ENCODE results near the gene MICALL2. TPM values are rescaled to one million over a fixed set of nuclear protein-coding genes. Genes with fewer than 3 reads are reported as not detected.

The MICALL2 gene
- total RNA-seq, 4 donors from 2014 or later: 67.6 to 181 (median 97.0) TPM

DNA sequence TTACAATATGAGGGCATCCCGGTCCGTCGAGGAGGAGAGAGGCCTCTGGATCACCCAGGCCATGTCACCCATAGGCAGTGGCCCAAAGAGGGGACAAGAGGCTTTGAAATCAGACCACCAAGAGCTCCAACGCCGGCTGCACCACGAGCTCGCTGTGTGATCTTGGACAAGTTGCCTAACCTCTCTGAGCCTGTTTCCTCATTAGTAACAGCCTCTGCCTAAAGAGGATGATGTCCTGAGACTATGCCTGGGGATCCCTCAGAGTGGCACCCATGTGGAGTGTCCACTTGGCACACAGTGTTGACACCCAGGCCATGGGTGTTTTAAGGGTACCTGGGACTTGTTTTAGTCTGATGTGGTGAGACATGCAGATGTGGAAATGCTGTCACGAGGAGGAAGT is 50.8 kb downstream of the MICALL2 start:
- intact Hi-C loops (cut with DNase I; ENCODE audit: low total_unique reads): no loop called here
- in situ Hi-C loops (cut with MboI; ENCODE audit: low pct_ligation_motif_present in 1 of 4, low pct_unique_long_range_greater_than_20kb in 1 of 4, low sequenced_read_pairs in 3 of 4): no loop called here
- no peaks in the 10 kb centered on the region for H3K9me3 ChIP-seq
- H3K36me3 ChIP-seq: no peaks in the 10 kb centered on the region
- 66 to 69% methylated on average over 3 to 5 of the region's 8 CpGs for WGBS, 2 donors (ENCODE audit: low coverage in 1 of 2)
- DNase-seq: no peak
- TF ChIP-seq POLR2A (IDR thresholded peaks at IDR 0.05): no peak
- H3K4me3 ChIP-seq: no peak overlapping the region
- peaks cover 86% of the 10 kb centered on the region for H3K27me3 ChIP-seq
- H3K27ac ChIP-seq: no peak overlapping the region
- peaks cover 0 to 8% (median 7%) of the 10 kb centered on the region in 4 donors for H3K4me1 ChIP-seq

DNA sequence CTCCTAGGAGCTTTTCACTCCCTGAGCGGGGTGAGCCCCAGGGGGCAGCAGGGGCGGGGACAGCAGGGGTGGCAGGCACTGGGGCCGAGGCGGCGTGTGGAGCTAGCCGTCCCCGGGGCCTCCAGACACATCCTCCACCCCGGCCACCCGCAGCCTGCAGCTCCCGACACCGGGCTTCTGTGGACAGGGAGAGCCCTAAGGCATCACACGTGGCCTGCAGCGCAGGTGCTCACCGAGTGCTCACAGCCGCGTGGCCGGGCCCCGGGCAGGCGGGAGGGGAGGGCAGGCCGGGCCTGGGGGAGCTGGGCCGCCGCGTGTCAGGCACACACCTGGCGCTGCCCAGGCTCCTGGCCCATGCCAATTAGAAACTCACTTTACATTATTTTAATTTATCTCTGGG is 51.4 kb downstream of the MICALL2 start:
- Histone ChIP-seq H3K36me3 (no peaks in the 10 kb centered on the region), H3K4me1 (peaks cover 0 to 7% (median 6%) of the 10 kb centered on the region in 4 donors), H3K27me3 (peaks cover 92% of the 10 kb centered on the region), H3K4me3 (no peak overlapping the region), H3K9me3 (no peaks in the 10 kb centered on the region), H3K27ac (no peak overlapping the region)
- no peak for DNase-seq
- TF ChIP-seq POLR2A (IDR thresholded peaks at IDR 0.05) (no peak), POLR2AphosphoS5 (IDR thresholded peaks at IDR 0.05) (no peak), EP300 (IDR thresholded peaks at IDR 0.05; ENCODE audit: low read depth) (no peak)
- TF ChIP-seq, protein P1, sequence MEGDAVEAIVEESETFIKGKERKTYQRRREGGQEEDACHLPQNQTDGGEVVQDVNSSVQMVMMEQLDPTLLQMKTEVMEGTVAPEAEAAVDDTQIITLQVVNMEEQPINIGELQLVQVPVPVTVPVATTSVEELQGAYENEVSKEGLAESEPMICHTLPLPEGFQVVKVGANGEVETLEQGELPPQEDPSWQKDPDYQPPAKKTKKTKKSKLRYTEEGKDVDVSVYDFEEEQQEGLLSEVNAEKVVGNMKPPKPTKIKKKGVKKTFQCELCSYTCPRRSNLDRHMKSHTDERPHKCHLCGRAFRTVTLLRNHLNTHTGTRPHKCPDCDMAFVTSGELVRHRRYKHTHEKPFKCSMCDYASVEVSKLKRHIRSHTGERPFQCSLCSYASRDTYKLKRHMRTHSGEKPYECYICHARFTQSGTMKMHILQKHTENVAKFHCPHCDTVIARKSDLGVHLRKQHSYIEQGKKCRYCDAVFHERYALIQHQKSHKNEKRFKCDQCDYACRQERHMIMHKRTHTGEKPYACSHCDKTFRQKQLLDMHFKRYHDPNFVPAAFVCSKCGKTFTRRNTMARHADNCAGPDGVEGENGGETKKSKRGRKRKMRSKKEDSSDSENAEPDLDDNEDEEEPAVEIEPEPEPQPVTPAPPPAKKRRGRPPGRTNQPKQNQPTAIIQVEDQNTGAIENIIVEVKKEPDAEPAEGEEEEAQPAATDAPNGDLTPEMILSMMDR (IDR thresholded peaks at IDR 0.05): no peak
- in situ Hi-C loops (cut with MboI; ENCODE audit: low pct_ligation_motif_present in 1 of 4, low pct_unique_long_range_greater_than_20kb in 1 of 4, low sequenced_read_pairs in 3 of 4): no loop called here
- WGBS, 2 donors (ENCODE audit: low coverage in 1 of 2): 70% methylated on average over 24 of the region's 24 CpGs; no CpG with 5 or more reads in 1 of the 2 donors
- intact Hi-C loops (cut with DNase I; ENCODE audit: low total_unique reads): no loop called here

DNA sequence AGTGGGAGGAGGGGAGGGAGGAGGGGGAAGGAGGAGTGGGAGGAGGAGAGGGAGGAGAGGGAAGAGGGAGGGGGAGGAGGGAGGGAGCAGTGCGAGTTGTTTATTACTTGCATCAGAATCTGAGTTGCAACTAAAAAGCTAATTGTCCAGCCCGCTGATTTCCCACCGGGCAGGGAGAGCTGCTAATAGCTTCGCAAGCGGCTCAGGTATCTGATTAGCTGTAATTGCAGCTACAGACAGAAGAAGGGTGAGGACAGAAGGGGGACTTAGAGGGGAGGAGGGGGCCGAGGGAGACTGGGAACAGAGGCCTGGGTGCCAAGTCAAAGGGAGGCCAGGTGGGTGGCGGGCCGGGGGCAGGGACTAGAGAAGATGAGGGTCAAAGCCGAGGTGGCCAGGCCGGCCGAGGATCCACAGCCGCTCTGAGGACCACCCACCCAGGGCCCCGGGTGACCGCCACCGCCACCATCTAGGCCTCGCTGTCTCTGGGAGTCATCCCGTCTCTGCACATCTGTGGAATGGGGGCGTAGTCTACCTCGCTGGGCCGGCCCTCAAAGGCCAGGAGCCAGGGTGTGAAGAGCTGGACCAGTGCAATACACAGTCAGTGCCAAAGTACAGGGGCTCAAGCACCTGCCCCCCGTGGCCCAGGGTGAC is 54.2 kb downstream of the MICALL2 start:
- no peaks in the 10 kb centered on the region for H3K4me1 ChIP-seq
- H3K36me3 ChIP-seq: no peaks in the 10 kb centered on the region
- H3K9me3 ChIP-seq: no peaks in the 10 kb centered on the region
- H3K4me3 ChIP-seq: no peak overlapping the region
- no peak overlapping the region for H3K27ac ChIP-seq
- in situ Hi-C loops (cut with MboI; ENCODE audit: low pct_ligation_motif_present in 1 of 4, low pct_unique_long_range_greater_than_20kb in 1 of 4, low sequenced_read_pairs in 3 of 4): no loop called here
- DNase-seq: no peak
- TF ChIP-seq, protein P1 (IDR thresholded peaks at IDR 0.05): no peak
- TF ChIP-seq POLR2AphosphoS5 (IDR thresholded peaks at IDR 0.05): no peak
- no peak for TF ChIP-seq POLR2A (IDR thresholded peaks at IDR 0.05)
- no peak for TF ChIP-seq EP300 (IDR thresholded peaks at IDR 0.05; ENCODE audit: low read depth)
- intact Hi-C loops (cut with DNase I; ENCODE audit: low total_unique reads): no loop called here
- peaks cover 98% of the 10 kb centered on the region for H3K27me3 ChIP-seq
- WGBS, 2 donors (ENCODE audit: low coverage in 1 of 2): 33 to 49% methylated on average over 5 to 21 of the region's 21 CpGs

DNA sequence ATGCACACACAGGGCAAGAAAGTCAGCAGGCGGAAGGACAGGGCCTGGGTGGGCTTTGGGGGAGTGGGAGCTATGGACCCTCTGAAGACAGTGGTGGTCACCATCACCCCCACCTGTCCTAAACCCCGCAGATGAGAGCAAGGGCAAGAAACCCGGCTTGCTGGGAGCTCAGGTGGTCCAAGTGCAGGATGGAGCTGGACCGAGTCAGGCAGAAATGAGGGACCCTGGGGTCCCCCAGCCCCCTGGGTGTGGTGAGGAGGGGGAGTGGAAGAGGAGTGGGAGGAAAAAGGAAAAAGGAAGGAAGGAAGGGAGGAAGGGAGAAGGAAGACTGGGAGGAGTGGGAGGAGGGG is 54.8 kb downstream of the MICALL2 start:
- H3K4me3 ChIP-seq: no peak overlapping the region
- WGBS, 2 donors (ENCODE audit: low coverage in 1 of 2): 17 to 42% methylated on average over 3 to 4 of the region's 4 CpGs
- no peaks in the 10 kb centered on the region for H3K9me3 ChIP-seq
- DNase-seq: no peak
- TF ChIP-seq EP300 (IDR thresholded peaks at IDR 0.05; ENCODE audit: low read depth) (no peak), POLR2AphosphoS5 (IDR thresholded peaks at IDR 0.05) (no peak), POLR2A (IDR thresholded peaks at IDR 0.05) (no peak)
- TF ChIP-seq, protein P1 (IDR thresholded peaks at IDR 0.05): no peak
- no peaks in the 10 kb centered on the region for H3K4me1 ChIP-seq
- H3K36me3 ChIP-seq: no peaks in the 10 kb centered on the region
- intact Hi-C loops (cut with DNase I; ENCODE audit: low total_unique reads): no loop called here
- H3K27ac ChIP-seq: no peak overlapping the region
- in situ Hi-C loops (cut with MboI; ENCODE audit: low pct_ligation_motif_present in 1 of 4, low pct_unique_long_range_greater_than_20kb in 1 of 4, low sequenced_read_pairs in 3 of 4): no loop called here
- H3K27me3 ChIP-seq: peaks cover 98% of the 10 kb centered on the region
